K562 (cell line): ENCODE data around the gene RPS27. TPM values are rescaled to one million over a fixed set of nuclear protein-coding genes. Genes with fewer than 3 reads are reported as not detected.

Experiments
- BACH1 ChIP-seq: fragments of 200-800 bp; sonication (Bioruptor generic); IDR thresholded peaks from 2 replicates; pipeline ENCODE4 v1.6.1; 2016; ENCODE audit warnings: missing genetic modification characterization, missing compliant biosample characterization
- GTF2A2 ChIP-seq: IDR thresholded peaks from 2 replicates; pipeline ENCODE4 v1.6.1; 2016; ENCODE audit warnings: mild to moderate bottlenecking, missing genetic modification characterization, missing compliant biosample characterization
- KDM2B ChIP-seq: fragments of 250-450 bp; sonication (Bioruptor Pico); IDR thresholded peaks from 2 replicates; pipeline ENCODE4 v1.8.0; 2021; ENCODE audit warnings: mild to moderate bottlenecking, moderate library complexity
- POLR2G ChIP-seq: fragments of 200-400 bp; formaldehyde crosslinking; IDR thresholded peaks from 2 replicates; pipeline ENCODE4 v1.6.1; 2017; ENCODE audit warnings: low read depth, mild to moderate bottlenecking, antibody characterized with exemption, low read length, moderate library complexity
- ZNF174 ChIP-seq: fragments of 250-450 bp; sonication (Bioruptor Pico); IDR thresholded peaks from 2 replicates; pipeline ENCODE4 v1.4.0; 2020; ENCODE audit warnings: mild to moderate bottlenecking
- ZNF444 ChIP-seq: fragments of 250-450 bp; sonication (Bioruptor Pico); IDR thresholded peaks from 2 replicates; pipeline ENCODE4 v1.4.0; 2020; ENCODE audit warnings: mild to moderate bottlenecking, moderate library complexity
- ZNF75A ChIP-seq: fragments of 450-650 bp; formaldehyde crosslinking; IDR thresholded peaks from 2 replicates; pipeline ENCODE4 v1.4.0; 2020; ENCODE audit warnings: mild to moderate bottlenecking
- polyA plus RNA-seq, 8 experiments: library from polyadenylated mRNA; depleted of rRNA in 4 of 8; stranded (reverse) in 5 of 8; unstranded in 3 of 8; fragments of >200 nt; fragmentation: Nextera tagmentation in 2 of 8; fragmentation: Illumina TruSeq in 1 of 8; extraction: Ambion mirVana in 2 of 8; extraction: Trizol in 1 of 8; gene quantifications; 2 replicates each; pipeline versions ENCODE4 v1.2.1 to v1.2.3, GENCODE V29; 2011 to 2014; ENCODE audit warnings: inconsistent platforms in 1 of 8, missing spikeins in 1 of 8
- total RNA-seq, 7 experiments: library from RNA; depleted of rRNA in 6 of 7; stranded (reverse); fragments of >200 nt in 6 of 7; fragmentation: Illumina TruSeq in 2 of 7; extraction: Trizol in 2 of 7; gene quantifications; 2 replicates each; pipeline versions ENCODE4 v1.2.1 to v1.2.3, GENCODE V29; 2011 to 2021; ENCODE audit warnings: low replicate concordance in 1 of 7
- TF ChIP-seq, protein P1 (sequence below): fragments of 450-650 bp; IDR thresholded peaks from 2 replicates; pipeline ENCODE4 v1.6.1; 2016; ENCODE audit warnings: mild to moderate bottlenecking, moderate library complexity
- TF ChIP-seq, protein P2 (sequence below): fragments of 250-450 bp; sonication (Bioruptor Pico); IDR thresholded peaks from 2 replicates; pipeline ENCODE4 v1.8.0; 2021; ENCODE audit warnings: mild to moderate bottlenecking, moderate library complexity
- TF ChIP-seq, protein P3 (sequence below): fragments of 450-650 bp; IDR thresholded peaks from 2 replicates; pipeline ENCODE4 v1.6.1; 2016; ENCODE audit warnings: borderline replicate concordance
- TF ChIP-seq, protein P4 (sequence below): fragments of 450-650 bp; IDR thresholded peaks from 2 replicates; pipeline ENCODE4 v1.6.1; 2016; ENCODE audit warnings: low read depth, mild to moderate bottlenecking, moderate library complexity

RPS27 gene
- total and polyA plus RNA-seq, 9 of the 15 experiments (the other 6 are each of a cell fraction or from before 2014, with no cell fraction given): 2,091 to 9,377 (median 6,706) TPM

DNA sequence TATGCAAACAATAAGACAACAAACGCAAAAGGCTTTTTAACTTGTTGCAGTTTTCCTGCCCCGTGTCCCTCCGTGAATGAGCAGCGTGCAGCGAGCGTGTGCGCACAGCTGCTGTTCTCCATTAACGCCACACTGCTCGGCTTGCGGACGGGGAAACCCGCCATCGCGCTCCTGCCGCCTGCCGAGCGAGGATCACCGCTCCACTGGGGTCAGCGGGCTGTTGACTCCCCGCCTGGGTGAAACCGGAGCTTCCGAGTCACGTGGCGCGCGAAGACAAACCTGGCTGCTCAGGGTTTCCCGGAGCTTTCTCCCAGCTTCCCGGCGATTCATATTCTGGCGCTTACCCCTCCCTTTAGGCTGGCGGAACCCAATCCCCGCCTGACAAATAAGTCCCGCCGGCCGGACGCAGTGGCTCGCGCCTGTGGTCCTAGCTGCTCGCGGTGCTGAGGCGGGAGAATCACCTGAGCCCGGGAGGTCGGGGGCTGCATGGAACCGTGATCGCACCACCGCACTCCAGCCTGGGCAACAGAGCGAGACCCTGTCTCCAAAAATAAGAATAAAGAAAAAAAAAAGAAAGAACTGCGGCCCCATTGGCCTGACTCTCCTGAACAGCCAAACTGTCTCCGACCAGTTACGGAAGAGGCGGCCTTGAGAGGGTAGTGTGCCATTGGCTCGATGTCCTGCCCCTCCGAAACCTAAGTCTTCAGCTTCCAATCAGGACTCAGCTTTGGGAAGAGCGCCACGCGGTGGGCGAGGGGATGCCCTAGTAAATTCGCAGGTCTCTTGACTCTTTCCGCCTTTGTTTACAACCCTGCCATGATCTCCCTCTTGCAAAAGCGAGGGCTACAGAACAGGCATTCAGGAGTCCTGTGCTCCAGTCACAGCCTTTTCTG lies 23.2 kb upstream of the RPS27 start, which contains the start of gene CREB3L4 (continued):
- TF ChIP-seq, protein P1, sequence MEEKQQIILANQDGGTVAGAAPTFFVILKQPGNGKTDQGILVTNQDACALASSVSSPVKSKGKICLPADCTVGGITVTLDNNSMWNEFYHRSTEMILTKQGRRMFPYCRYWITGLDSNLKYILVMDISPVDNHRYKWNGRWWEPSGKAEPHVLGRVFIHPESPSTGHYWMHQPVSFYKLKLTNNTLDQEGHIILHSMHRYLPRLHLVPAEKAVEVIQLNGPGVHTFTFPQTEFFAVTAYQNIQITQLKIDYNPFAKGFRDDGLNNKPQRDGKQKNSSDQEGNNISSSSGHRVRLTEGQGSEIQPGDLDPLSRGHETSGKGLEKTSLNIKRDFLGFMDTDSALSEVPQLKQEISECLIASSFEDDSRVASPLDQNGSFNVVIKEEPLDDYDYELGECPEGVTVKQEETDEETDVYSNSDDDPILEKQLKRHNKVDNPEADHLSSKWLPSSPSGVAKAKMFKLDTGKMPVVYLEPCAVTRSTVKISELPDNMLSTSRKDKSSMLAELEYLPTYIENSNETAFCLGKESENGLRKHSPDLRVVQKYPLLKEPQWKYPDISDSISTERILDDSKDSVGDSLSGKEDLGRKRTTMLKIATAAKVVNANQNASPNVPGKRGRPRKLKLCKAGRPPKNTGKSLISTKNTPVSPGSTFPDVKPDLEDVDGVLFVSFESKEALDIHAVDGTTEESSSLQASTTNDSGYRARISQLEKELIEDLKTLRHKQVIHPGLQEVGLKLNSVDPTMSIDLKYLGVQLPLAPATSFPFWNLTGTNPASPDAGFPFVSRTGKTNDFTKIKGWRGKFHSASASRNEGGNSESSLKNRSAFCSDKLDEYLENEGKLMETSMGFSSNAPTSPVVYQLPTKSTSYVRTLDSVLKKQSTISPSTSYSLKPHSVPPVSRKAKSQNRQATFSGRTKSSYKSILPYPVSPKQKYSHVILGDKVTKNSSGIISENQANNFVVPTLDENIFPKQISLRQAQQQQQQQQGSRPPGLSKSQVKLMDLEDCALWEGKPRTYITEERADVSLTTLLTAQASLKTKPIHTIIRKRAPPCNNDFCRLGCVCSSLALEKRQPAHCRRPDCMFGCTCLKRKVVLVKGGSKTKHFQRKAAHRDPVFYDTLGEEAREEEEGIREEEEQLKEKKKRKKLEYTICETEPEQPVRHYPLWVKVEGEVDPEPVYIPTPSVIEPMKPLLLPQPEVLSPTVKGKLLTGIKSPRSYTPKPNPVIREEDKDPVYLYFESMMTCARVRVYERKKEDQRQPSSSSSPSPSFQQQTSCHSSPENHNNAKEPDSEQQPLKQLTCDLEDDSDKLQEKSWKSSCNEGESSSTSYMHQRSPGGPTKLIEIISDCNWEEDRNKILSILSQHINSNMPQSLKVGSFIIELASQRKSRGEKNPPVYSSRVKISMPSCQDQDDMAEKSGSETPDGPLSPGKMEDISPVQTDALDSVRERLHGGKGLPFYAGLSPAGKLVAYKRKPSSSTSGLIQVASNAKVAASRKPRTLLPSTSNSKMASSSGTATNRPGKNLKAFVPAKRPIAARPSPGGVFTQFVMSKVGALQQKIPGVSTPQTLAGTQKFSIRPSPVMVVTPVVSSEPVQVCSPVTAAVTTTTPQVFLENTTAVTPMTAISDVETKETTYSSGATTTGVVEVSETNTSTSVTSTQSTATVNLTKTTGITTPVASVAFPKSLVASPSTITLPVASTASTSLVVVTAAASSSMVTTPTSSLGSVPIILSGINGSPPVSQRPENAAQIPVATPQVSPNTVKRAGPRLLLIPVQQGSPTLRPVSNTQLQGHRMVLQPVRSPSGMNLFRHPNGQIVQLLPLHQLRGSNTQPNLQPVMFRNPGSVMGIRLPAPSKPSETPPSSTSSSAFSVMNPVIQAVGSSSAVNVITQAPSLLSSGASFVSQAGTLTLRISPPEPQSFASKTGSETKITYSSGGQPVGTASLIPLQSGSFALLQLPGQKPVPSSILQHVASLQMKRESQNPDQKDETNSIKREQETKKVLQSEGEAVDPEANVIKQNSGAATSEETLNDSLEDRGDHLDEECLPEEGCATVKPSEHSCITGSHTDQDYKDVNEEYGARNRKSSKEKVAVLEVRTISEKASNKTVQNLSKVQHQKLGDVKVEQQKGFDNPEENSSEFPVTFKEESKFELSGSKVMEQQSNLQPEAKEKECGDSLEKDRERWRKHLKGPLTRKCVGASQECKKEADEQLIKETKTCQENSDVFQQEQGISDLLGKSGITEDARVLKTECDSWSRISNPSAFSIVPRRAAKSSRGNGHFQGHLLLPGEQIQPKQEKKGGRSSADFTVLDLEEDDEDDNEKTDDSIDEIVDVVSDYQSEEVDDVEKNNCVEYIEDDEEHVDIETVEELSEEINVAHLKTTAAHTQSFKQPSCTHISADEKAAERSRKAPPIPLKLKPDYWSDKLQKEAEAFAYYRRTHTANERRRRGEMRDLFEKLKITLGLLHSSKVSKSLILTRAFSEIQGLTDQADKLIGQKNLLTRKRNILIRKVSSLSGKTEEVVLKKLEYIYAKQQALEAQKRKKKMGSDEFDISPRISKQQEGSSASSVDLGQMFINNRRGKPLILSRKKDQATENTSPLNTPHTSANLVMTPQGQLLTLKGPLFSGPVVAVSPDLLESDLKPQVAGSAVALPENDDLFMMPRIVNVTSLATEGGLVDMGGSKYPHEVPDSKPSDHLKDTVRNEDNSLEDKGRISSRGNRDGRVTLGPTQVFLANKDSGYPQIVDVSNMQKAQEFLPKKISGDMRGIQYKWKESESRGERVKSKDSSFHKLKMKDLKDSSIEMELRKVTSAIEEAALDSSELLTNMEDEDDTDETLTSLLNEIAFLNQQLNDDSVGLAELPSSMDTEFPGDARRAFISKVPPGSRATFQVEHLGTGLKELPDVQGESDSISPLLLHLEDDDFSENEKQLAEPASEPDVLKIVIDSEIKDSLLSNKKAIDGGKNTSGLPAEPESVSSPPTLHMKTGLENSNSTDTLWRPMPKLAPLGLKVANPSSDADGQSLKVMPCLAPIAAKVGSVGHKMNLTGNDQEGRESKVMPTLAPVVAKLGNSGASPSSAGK: peak; percentile 96
- TF ChIP-seq BACH1 (tag) (no peak), GTF2A2 (no peak), KDM2B (CRISPR knock-in tag) (no peak), ZNF75A (CRISPR knock-in tag) (no peak), POLR2G (peak; percentile 96), ZNF174 (CRISPR knock-in tag) (no peak), ZNF444 (no peak)
- TF ChIP-seq, protein P2, sequence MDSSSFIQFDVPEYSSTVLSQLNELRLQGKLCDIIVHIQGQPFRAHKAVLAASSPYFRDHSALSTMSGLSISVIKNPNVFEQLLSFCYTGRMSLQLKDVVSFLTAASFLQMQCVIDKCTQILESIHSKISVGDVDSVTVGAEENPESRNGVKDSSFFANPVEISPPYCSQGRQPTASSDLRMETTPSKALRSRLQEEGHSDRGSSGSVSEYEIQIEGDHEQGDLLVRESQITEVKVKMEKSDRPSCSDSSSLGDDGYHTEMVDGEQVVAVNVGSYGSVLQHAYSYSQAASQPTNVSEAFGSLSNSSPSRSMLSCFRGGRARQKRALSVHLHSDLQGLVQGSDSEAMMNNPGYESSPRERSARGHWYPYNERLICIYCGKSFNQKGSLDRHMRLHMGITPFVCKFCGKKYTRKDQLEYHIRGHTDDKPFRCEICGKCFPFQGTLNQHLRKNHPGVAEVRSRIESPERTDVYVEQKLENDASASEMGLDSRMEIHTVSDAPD: no peak
- TF ChIP-seq, protein P3, sequence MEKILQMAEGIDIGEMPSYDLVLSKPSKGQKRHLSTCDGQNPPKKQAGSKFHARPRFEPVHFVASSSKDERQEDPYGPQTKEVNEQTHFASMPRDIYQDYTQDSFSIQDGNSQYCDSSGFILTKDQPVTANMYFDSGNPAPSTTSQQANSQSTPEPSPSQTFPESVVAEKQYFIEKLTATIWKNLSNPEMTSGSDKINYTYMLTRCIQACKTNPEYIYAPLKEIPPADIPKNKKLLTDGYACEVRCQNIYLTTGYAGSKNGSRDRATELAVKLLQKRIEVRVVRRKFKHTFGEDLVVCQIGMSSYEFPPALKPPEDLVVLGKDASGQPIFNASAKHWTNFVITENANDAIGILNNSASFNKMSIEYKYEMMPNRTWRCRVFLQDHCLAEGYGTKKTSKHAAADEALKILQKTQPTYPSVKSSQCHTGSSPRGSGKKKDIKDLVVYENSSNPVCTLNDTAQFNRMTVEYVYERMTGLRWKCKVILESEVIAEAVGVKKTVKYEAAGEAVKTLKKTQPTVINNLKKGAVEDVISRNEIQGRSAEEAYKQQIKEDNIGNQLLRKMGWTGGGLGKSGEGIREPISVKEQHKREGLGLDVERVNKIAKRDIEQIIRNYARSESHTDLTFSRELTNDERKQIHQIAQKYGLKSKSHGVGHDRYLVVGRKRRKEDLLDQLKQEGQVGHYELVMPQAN: peak; percentile 79; the same call in 1 of the 2 replicates
- TF ChIP-seq, protein P4, sequence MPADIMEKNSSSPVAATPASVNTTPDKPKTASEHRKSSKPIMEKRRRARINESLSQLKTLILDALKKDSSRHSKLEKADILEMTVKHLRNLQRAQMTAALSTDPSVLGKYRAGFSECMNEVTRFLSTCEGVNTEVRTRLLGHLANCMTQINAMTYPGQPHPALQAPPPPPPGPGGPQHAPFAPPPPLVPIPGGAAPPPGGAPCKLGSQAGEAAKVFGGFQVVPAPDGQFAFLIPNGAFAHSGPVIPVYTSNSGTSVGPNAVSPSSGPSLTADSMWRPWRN: peak; percentile 36; the same call in 1 of the 2 replicates
